Measurements from ENCODE around the gene UBP1. TPM values are rescaled to one million over a fixed set of nuclear protein-coding genes. Genes with fewer than 3 reads are reported as not detected.

Gene UBP1
- total RNA-seq, 1 donor from 2014 or later: 74.1 TPM

GRCh38 chr3:33373082-33373437 lies 67.1 kb downstream of the UBP1 start:
- Mint-ChIP-seq H3K4me3 (no peak overlapping the region), H3K36me3 (peaks cover 20% of the 10 kb centered on the region), H3K27me3 (ENCODE audit: insufficient read depth, low read depth) (no peaks in the 10 kb centered on the region), H3K27ac (no peak overlapping the region), H3K4me1 (no peaks in the 10 kb centered on the region), H3K9me3 (peaks cover 6% of the 10 kb centered on the region)
- no peaks in the 10 kb centered on the region for H3K27me3 ChIP-seq
- no peaks in the 10 kb centered on the region for H3K9me3 ChIP-seq (ENCODE audit: low read depth)
- no peaks in the 10 kb centered on the region for H3K79me2 ChIP-seq (ENCODE audit: low read depth)
- no peaks in the 10 kb centered on the region for H3K36me3 ChIP-seq
- H3K27ac ChIP-seq: no peak overlapping the region
- no peaks in the 10 kb centered on the region for H3K4me1 ChIP-seq
- DNase-seq (ENCODE audit: low spot score): no peak
- H4K20me1 ChIP-seq (ENCODE audit: low read depth): no peaks in the 10 kb centered on the region
- no peak overlapping the region for H3K9ac ChIP-seq
- H3F3A ChIP-seq (ENCODE audit: low read depth): no peaks in the 10 kb centered on the region
- H2AFZ ChIP-seq (replicated peaks): no peak overlapping the region
- H3K4me2 ChIP-seq: no peak overlapping the region
- H3K4me3 ChIP-seq: no peak overlapping the region
- TF ChIP-seq CTCF (IDR thresholded peaks at IDR 0.05) (no peak), EZH2 (IDR thresholded peaks at IDR 0.05) (no peak), EZH2phosphoT487 (IDR thresholded peaks at IDR 0.05) (no peak)

- no peak overlapping the region for H3K4me2 ChIP-seq
- Mint-ChIP-seq H3K36me3 (peaks cover 17% of the 10 kb centered on the region), H3K4me1 (no peaks in the 10 kb centered on the region), H3K27ac (no peak overlapping the region), H3K27me3 (ENCODE audit: insufficient read depth, low read depth) (no peaks in the 10 kb centered on the region), H3K9me3 (peaks cover 6% of the 10 kb centered on the region), H3K4me3 (no peak overlapping the region)
- H3K4me3 ChIP-seq: no peak overlapping the region
- DNase-seq (ENCODE audit: low spot score): peak; percentile 72
- no peaks in the 10 kb centered on the region for H3F3A ChIP-seq (ENCODE audit: low read depth)
- H2AFZ ChIP-seq (replicated peaks): no peak overlapping the region
- H4K20me1 ChIP-seq (ENCODE audit: low read depth): no peaks in the 10 kb centered on the region
- H3K4me1 ChIP-seq: no peaks in the 10 kb centered on the region
- H3K27ac ChIP-seq: no peak overlapping the region
- no peaks in the 10 kb centered on the region for H3K36me3 ChIP-seq
- no peaks in the 10 kb centered on the region for H3K79me2 ChIP-seq (ENCODE audit: low read depth)
- TF ChIP-seq EZH2 (IDR thresholded peaks at IDR 0.05): no peak
- TF ChIP-seq CTCF (IDR thresholded peaks at IDR 0.05): peak; percentile 97
- TF ChIP-seq EZH2phosphoT487 (IDR thresholded peaks at IDR 0.05): no peak
- no peaks in the 10 kb centered on the region for H3K27me3 ChIP-seq
- no peaks in the 10 kb centered on the region for H3K9me3 ChIP-seq (ENCODE audit: low read depth)
- H3K9ac ChIP-seq: no peak overlapping the region
These were observed 67.8 kb downstream of the UBP1 start for GRCh38 chr3:33372218-33373081.

- Histone ChIP-seq H3K36me3 (no peaks in the 10 kb centered on the region), H3K4me2 (no peak overlapping the region), H3K79me2 (ENCODE audit: low read depth) (no peaks in the 10 kb centered on the region), H3K4me3 (no peak overlapping the region), H3K4me1 (peaks cover 7% of the 10 kb centered on the region), H3K27me3 (no peaks in the 10 kb centered on the region), H3K27ac (no peak overlapping the region), H3K9me3 (ENCODE audit: low read depth) (no peaks in the 10 kb centered on the region), H4K20me1 (ENCODE audit: low read depth) (no peaks in the 10 kb centered on the region), H3F3A (ENCODE audit: low read depth) (no peaks in the 10 kb centered on the region), H3K9ac (no peak overlapping the region), H2AFZ (replicated peaks) (no peak overlapping the region)
- TF ChIP-seq EZH2 (IDR thresholded peaks at IDR 0.05): no peak
- no peak for TF ChIP-seq EZH2phosphoT487 (IDR thresholded peaks at IDR 0.05)
- TF ChIP-seq CTCF (IDR thresholded peaks at IDR 0.05): no peak
- Mint-ChIP-seq H3K9me3 (no peaks in the 10 kb centered on the region), H3K4me3 (no peak overlapping the region), H3K36me3 (peaks cover 3% of the 10 kb centered on the region), H3K27me3 (ENCODE audit: insufficient read depth, low read depth) (no peaks in the 10 kb centered on the region), H3K4me1 (peaks cover 9% of the 10 kb centered on the region), H3K27ac (no peak overlapping the region)
- DNase-seq (ENCODE audit: low spot score): no peak
These were observed 75.6 kb downstream of the UBP1 start for GRCh38 chr3:33364531-33365128.
